ENCODE data around the gene AMDHD1.

- TF ChIP-seq CTCF (IDR thresholded peaks at IDR 0.05; ENCODE audit: insufficient read depth, low read length, poor library complexity, severe bottlenecking) = no peak
- no peak for TF ChIP-seq EZH2phosphoT487 (conservative IDR thresholded peaks at IDR 0.05; ENCODE audit: low read length)
Observed at GRCh38 chr12:96015672-96016071, 72.5 kb downstream of the AMDHD1 start.
